Measurements from ENCODE around the gene ABCA2. TPM values are rescaled to one million over a fixed set of nuclear protein-coding genes. Genes with fewer than 3 reads are reported as not detected.

ABCA2 gene
- total RNA-seq, 1 experiment from 2014 or later = 22.4 TPM

DNA sequence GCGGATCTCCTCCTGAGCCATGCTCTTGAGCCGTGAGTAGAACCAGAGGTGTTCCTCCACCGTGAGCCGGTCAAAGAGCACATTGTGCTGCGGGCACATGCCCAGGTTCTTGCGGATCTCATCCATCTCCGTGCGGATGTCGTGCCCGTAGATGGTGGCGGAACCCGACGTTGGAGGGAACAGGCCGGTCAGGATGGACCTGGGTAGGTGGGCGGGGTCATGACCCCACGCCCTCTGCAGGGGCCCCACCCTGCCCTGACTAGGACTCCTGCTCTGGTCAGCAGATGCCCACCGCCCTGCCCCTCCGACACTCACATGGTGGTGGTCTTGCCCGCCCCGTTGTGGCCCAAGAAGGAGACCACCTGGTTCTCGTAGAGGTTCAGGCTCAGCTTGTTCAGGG is 12.1 kb downstream of the ABCA2 start:
- Histone ChIP-seq H4K8ac (replicated peaks; ENCODE audit: insufficient read length, low read depth, low read length) (no peak overlapping the region), H3K56ac (ENCODE audit: insufficient read length, low read depth, low read length) (no peak overlapping the region), H3K79me1 (ENCODE audit: insufficient read depth, low read depth, low read length, poor library complexity, severe bottlenecking) (no peaks in the 10 kb centered on the region), H3K79me2 (ENCODE audit: insufficient read depth, low read length) (no peaks in the 10 kb centered on the region), H3K27ac (ENCODE audit: insufficient read length, low read depth, low read length) (no peak overlapping the region), H3K4ac (ENCODE audit: low read depth, low read length) (no peak overlapping the region), H3K23ac (ENCODE audit: insufficient read length, low read depth, low read length) (no peak overlapping the region), H3T11ph (ENCODE audit: low read length) (no peak overlapping the region), H4K91ac (ENCODE audit: insufficient read length, low read depth, low read length) (no peak overlapping the region), H3K14ac (ENCODE audit: insufficient read depth, low read length) (no peak overlapping the region; the same call in 1 of the 2 replicates), H3K9me3 (ENCODE audit: control insufficient read depth, low read depth, low read length) (no peaks in the 10 kb centered on the region), H2BK120ac (ENCODE audit: low read depth, low read length, poor library complexity, severe bottlenecking) (no peak overlapping the region), H3K4me1 (ENCODE audit: insufficient read depth, low read length) (no peaks in the 10 kb centered on the region), H4K5ac (ENCODE audit: insufficient read length, low read depth, low read length) (no peak overlapping the region), H2BK15ac (ENCODE audit: low read depth, low read length) (no peak overlapping the region), H4K20me1 (ENCODE audit: control insufficient read depth, insufficient read depth, insufficient read length) (peaks cover 2% of the 10 kb centered on the region), H2BK5ac (ENCODE audit: insufficient read length, low read length) (no peak overlapping the region), H3K4me2 (ENCODE audit: insufficient read depth, insufficient read length, low read length) (no peak overlapping the region), H3K9ac (ENCODE audit: extremely low read depth, insufficient read length, low read length) (no peak overlapping the region), H2BK12ac (ENCODE audit: insufficient read length, low read depth, low read length) (no peak overlapping the region), H3K27me3 (ENCODE audit: insufficient read depth, low read length) (no peaks in the 10 kb centered on the region), H3K23me2 (ENCODE audit: insufficient read length, low read depth, low read length, poor library complexity, severe bottlenecking) (no peaks in the 10 kb centered on the region), H2AK5ac (ENCODE audit: insufficient read length, low read length) (no peak overlapping the region), H2AFZ (ENCODE audit: low read length) (no peak overlapping the region), H3K18ac (ENCODE audit: insufficient read length, low read depth, low read length) (no peak overlapping the region), H2BK20ac (ENCODE audit: low read depth, low read length, poor library complexity, severe bottlenecking) (no peak overlapping the region)
- H3K36me3 Mint-ChIP-seq (ENCODE audit: insufficient read depth in 1 of 3, low read depth in 3 of 3) = peaks cover 4 to 13% (median 8%) of the 10 kb centered on the region in 3 experiments; a peak in 5 of 7 replicates
- H3K4me3 Mint-ChIP-seq = peak overlapping the region in 1 of 2 experiments; percentile 25; a peak in 1 of 5 replicates
- no peak for DNase-seq
- WGBS (ENCODE audit: extremely low coverage, insufficient read length, low lambda C conversion rate) = no CpG with 5 or more reads among the region's 21 CpGs
- H3K9me3 Mint-ChIP-seq = no peaks in the 10 kb centered on the region
- no peak overlapping the region for H3K27ac Mint-ChIP-seq
- TF ChIP-seq, protein P1, sequence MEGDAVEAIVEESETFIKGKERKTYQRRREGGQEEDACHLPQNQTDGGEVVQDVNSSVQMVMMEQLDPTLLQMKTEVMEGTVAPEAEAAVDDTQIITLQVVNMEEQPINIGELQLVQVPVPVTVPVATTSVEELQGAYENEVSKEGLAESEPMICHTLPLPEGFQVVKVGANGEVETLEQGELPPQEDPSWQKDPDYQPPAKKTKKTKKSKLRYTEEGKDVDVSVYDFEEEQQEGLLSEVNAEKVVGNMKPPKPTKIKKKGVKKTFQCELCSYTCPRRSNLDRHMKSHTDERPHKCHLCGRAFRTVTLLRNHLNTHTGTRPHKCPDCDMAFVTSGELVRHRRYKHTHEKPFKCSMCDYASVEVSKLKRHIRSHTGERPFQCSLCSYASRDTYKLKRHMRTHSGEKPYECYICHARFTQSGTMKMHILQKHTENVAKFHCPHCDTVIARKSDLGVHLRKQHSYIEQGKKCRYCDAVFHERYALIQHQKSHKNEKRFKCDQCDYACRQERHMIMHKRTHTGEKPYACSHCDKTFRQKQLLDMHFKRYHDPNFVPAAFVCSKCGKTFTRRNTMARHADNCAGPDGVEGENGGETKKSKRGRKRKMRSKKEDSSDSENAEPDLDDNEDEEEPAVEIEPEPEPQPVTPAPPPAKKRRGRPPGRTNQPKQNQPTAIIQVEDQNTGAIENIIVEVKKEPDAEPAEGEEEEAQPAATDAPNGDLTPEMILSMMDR (conservative IDR thresholded peaks at IDR 0.05) = no peak
- no peaks in the 10 kb centered on the region; a peak in 1 of 4 replicates for H3K4me1 Mint-ChIP-seq
- no peaks in the 10 kb centered on the region; the same call in 1 of the 2 replicates for H3K27me3 Mint-ChIP-seq (ENCODE audit: low read depth)

Data from H9 (cell line).